Measurements from ENCODE around the gene GAPVD1.

GRCh38 chr9:125396799-125397198 lies 135.2 kb downstream of the GAPVD1 start:
- TF ChIP-seq MAX (IDR thresholded peaks at IDR 0.05; ENCODE audit: low read depth, low read length): no peak
- TF ChIP-seq CTCF (IDR thresholded peaks at IDR 0.05 in 2 of 3, conservative IDR thresholded peaks at IDR 0.05 in 1 of 3; ENCODE audit: control insufficient read depth in 2 of 3, extremely low read depth in 1 of 3, insufficient read depth in 1 of 3, low read depth in 3 of 3, low read length in 3 of 3): no peak
- no peak for TF ChIP-seq EZH2 (IDR thresholded peaks at IDR 0.05; ENCODE audit: borderline replicate concordance, control insufficient read depth, low read depth, low read length)
- TF ChIP-seq RAD21 (IDR thresholded peaks at IDR 0.05; ENCODE audit: insufficient read depth, low read depth, low read length): no peak
- TF ChIP-seq NFYA (IDR thresholded peaks at IDR 0.05; ENCODE audit: borderline replicate concordance, low read depth, low read length): no peak

All from GM12878 (cell line).